K562 (cell line): ENCODE data around the gene NKAPL. TPM values are rescaled to one million over a fixed set of nuclear protein-coding genes. Genes with fewer than 3 reads are reported as not detected.

Experiments used
- ATAC-seq: fragments of 200-7000 bp; cut with Tn5 transposase; 3 replicates; pipeline ENCODE4 v1.9.1; 2020; ENCODE audit warnings: moderate library complexity
- BruUV-seq: library from RNA; stranded (reverse); fragments of 400-500 nt; replicated peaks from 2 replicates; lab custom pipeline; 2021; lab: Mats Ljungman, UMichigan
- CTCF ChIA-PET: fragments of 300-600 bp; formaldehyde crosslinking; extraction: SDS; loops from one replicate; lab custom pipeline; 2021; ENCODE audit warnings: low intra/inter-chr PET ratio; lab: Yijun Ruan, JAX
- POLR2A ChIA-PET: fragments of 300-600, 350-650 bp; sonication (Branson Sonifier 250); formaldehyde crosslinking; extraction: SDS; loops from one replicate; lab custom pipeline; 2021; ENCODE audit warnings: antibody characterized with exemption, inconsistent platforms; lab: Yijun Ruan, JAX
- DNase-seq, 4 experiments: peaks; one replicate each; pipeline versions ENCODE4 v3.0.0 to v3.0.0-alpha.2; 2011 to 2018; ENCODE audit warnings: low spot score in 3 of 4, mixed read lengths in 3 of 4; ENCODE audit errors: extremely low read depth in 1 of 4
- FAIRE-seq: peaks from 2 replicates; lab custom pipeline; 2011; peaks lifted over from hg19 to GRCh38; lab: Jason Lieb, UNC
- H2AFZ ChIP-seq: 2 replicates; pipeline ENCODE4 v1.6.0; 2011; ENCODE audit warnings: low read depth, low read length, control low read depth, inconsistent platforms
- H3K27ac ChIP-seq: fragments of 200-600 bp; 3 replicates; pipeline ENCODE4 v1.8.0; 2011; ENCODE audit warnings: low read depth, mild to moderate bottlenecking, control low read depth, inconsistent platforms, low read length, moderate library complexity, mixed read lengths; ENCODE audit errors: extremely low read depth
- H3K27me3 ChIP-seq, 2 experiments: fragments of 300-600 bp in 1 of 2; 2 replicates in 1 of 2; 3 replicates in 1 of 2; pipeline versions ENCODE4 v1.6.0 to v1.8.0; 2011; ENCODE audit warnings: inconsistent platforms in 2 of 2, low read length in 2 of 2, mild to moderate bottlenecking in 1 of 2, mixed read lengths in 1 of 2, moderate library complexity in 1 of 2; ENCODE audit not compliant: control insufficient read depth in 2 of 2, insufficient read depth in 2 of 2
- H3K36me3 ChIP-seq: fragments of 300-600 bp; 3 replicates; pipeline ENCODE4 v1.8.0; 2011; ENCODE audit warnings: mild to moderate bottlenecking, low read length, inconsistent platforms; ENCODE audit not compliant: control insufficient read depth, insufficient read depth
- H3K4me1 ChIP-seq, 2 experiments: fragments of 200-600 bp in 1 of 2; replicated peaks in 1 of 2; 2 replicates in 1 of 2; 3 replicates in 1 of 2; pipeline versions ENCODE4 v1.5.1 to v1.8.0; 2011; ENCODE audit warnings: inconsistent platforms in 2 of 2, low read length in 2 of 2, mild to moderate bottlenecking in 1 of 2, mixed read lengths in 1 of 2, moderate library complexity in 1 of 2; ENCODE audit not compliant: control insufficient read depth in 2 of 2, insufficient read depth in 2 of 2
- H3K4me2 ChIP-seq: 2 replicates; pipeline ENCODE4 v1.6.1; 2011; ENCODE audit warnings: low read length, control low read depth, inconsistent platforms, mixed read lengths; ENCODE audit not compliant: insufficient read depth
- H3K4me3 ChIP-seq: fragments of 200-600 bp; sonication (generic), shearing (Covaris generic); 2 replicates; pipeline ENCODE4 v1.5.1; 2016; ENCODE audit warnings: control low read depth, inconsistent platforms
- H3K79me2 ChIP-seq: fragments of 200-600 bp; 3 replicates; pipeline ENCODE4 v1.8.0; 2011; ENCODE audit warnings: low read length, inconsistent platforms; ENCODE audit not compliant: control insufficient read depth, insufficient read depth
- H3K9ac ChIP-seq, 2 experiments: 2 replicates each; pipeline versions ENCODE4 v1.6.0 to v1.6.1; 2011; ENCODE audit warnings: low read depth in 2 of 2, low read length in 2 of 2, control low read depth in 1 of 2, inconsistent platforms in 1 of 2, mild to moderate bottlenecking in 1 of 2, mixed read lengths in 1 of 2; ENCODE audit not compliant: insufficient read depth in 1 of 2
- H3K9me1 ChIP-seq: one replicate; pipeline ENCODE4 v1.6.0; 2011; ENCODE audit warnings: inconsistent platforms, mild to moderate bottlenecking, low read length, moderate library complexity; ENCODE audit not compliant: control insufficient read depth, insufficient read depth
- H3K9me3 ChIP-seq: replicated peaks from 2 replicates; pipeline ENCODE4 v1.5.1; 2011; ENCODE audit warnings: low read depth, low read length, inconsistent platforms; ENCODE audit not compliant: control insufficient read depth, insufficient read depth
- H4K20me1 ChIP-seq: replicated peaks from 2 replicates; pipeline ENCODE4 v1.6.1; 2011; ENCODE audit warnings: low read length, inconsistent platforms, mixed read lengths; ENCODE audit not compliant: control insufficient read depth, insufficient read depth
- ATF3 ChIP-seq, 2 experiments: fragments of 450-650 bp in 1 of 2; sonication (generic) in 1 of 2; formaldehyde crosslinking in 1 of 2; IDR thresholded peaks in 1 of 2; conservative IDR thresholded peaks in 1 of 2; 2 replicates each; pipeline versions ENCODE4 v1.6.1 to v1.8.1; 2016 to 2023; ENCODE audit warnings: mild to moderate bottlenecking in 2 of 2, moderate library complexity in 2 of 2, inconsistent platforms in 1 of 2, missing genetic modification reagents in 1 of 2
- ATF7 ChIP-seq: fragments of 450-650 bp; IDR thresholded peaks from 2 replicates; pipeline ENCODE4 v1.7.1; 2014; ENCODE audit warnings: mild to moderate bottlenecking, moderate library complexity
- CBX3 ChIP-seq, 2 experiments: IDR thresholded peaks; 1 replicate in 1 of 2; 2 replicates in 1 of 2; pipeline ENCODE4 v1.6.1; 2012; ENCODE audit warnings: inconsistent platforms in 2 of 2, low read length in 2 of 2, borderline replicate concordance in 1 of 2, control low read depth in 1 of 2
- DEAF1 ChIP-seq: fragments of 450-650 bp; formaldehyde crosslinking; IDR thresholded peaks from 2 replicates; pipeline ENCODE4 v1.4.0; 2020; ENCODE audit warnings: mild to moderate bottlenecking, moderate library complexity
- ELF2 ChIP-seq: fragments of 250-450 bp; sonication (Bioruptor Pico); IDR thresholded peaks from 2 replicates; pipeline ENCODE4 v1.5.0; 2021; ENCODE audit warnings: mild to moderate bottlenecking
- FOXA1 ChIP-seq: fragments of 450-650 bp; IDR thresholded peaks from 2 replicates; pipeline ENCODE4 v1.6.1; 2016; ENCODE audit warnings: mild to moderate bottlenecking, borderline replicate concordance
- HOXB6 ChIP-seq: fragments of 250-450 bp; sonication (Bioruptor Pico); IDR thresholded peaks from 2 replicates; pipeline ENCODE4 v1.5.1; 2022; ENCODE audit warnings: mild to moderate bottlenecking, borderline replicate concordance
- KLF1 ChIP-seq: fragments of 450-650 bp; IDR thresholded peaks from 2 replicates; pipeline ENCODE4 v1.6.1; 2016; ENCODE audit warnings: missing genetic modification characterization, missing compliant biosample characterization
- TRIM24 ChIP-seq, 2 experiments: fragments of 450-650 bp; IDR thresholded peaks; 2 replicates each; pipeline ENCODE4 v1.6.1; 2016
- TRIM28 ChIP-seq: fragments of 450-650 bp; IDR thresholded peaks from 2 replicates; pipeline ENCODE4 v1.6.1; 2017
- ZC3H4 ChIP-seq: sonication (generic); formaldehyde crosslinking; IDR thresholded peaks from 2 replicates; pipeline ENCODE4 v1.9.0; 2021; ENCODE audit warnings: missing genetic modification reagents, borderline replicate concordance
- ZEB2 ChIP-seq: fragments of 450-650 bp; IDR thresholded peaks from 2 replicates; pipeline ENCODE4 v1.6.1; 2016
- ZNF239 ChIP-seq: fragments of 250-450 bp; sonication (Bioruptor Pico); IDR thresholded peaks from 2 replicates; pipeline ENCODE4 v1.4.0; 2020; ENCODE audit warnings: mild to moderate bottlenecking
- ZNF445 ChIP-seq: fragments of 250-450 bp; sonication (Bioruptor Pico); IDR thresholded peaks from 2 replicates; pipeline ENCODE4 v1.4.0; 2020; ENCODE audit warnings: low read depth, mild to moderate bottlenecking, moderate library complexity
- WGBS: fragments of 100-300 bp; shearing (Covaris generic); methylation state at CpG from one replicate; pipeline ENCODE4 v1.1.6; 2016; ENCODE audit warnings: low coverage, mixed read lengths; ENCODE audit not compliant: insufficient coverage; ENCODE audit errors: missing lambda C conversion rate; 5-methylcytosine and 5-hydroxymethylcytosine counted together
- in situ Hi-C: fragments of 300-500 bp; cut with MboI; formaldehyde crosslinking; loops from 4 replicates; pipeline ENCODE4 v1.15.0; 2018; ENCODE audit warnings: inconsistent platforms, mixed read lengths
- intact Hi-C: fragments of 100-400 bp; cut with micrococcal nuclease; formaldehyde crosslinking; loops from 2 replicates; pipeline ENCODE4 v1.14.2; 2022
- polyA plus RNA-seq, 8 experiments: library from polyadenylated mRNA; depleted of rRNA in 4 of 8; stranded (reverse) in 5 of 8; unstranded in 3 of 8; fragments of >200 nt; fragmentation: Nextera tagmentation in 2 of 8; fragmentation: Illumina TruSeq in 1 of 8; extraction: Ambion mirVana in 2 of 8; extraction: Trizol in 1 of 8; gene quantifications; 2 replicates each; pipeline versions ENCODE4 v1.2.1 to v1.2.3, GENCODE V29; 2011 to 2014; ENCODE audit warnings: inconsistent platforms in 1 of 8, missing spikeins in 1 of 8
- total RNA-seq, 7 experiments: library from RNA; depleted of rRNA in 6 of 7; stranded (reverse); fragments of >200 nt in 6 of 7; fragmentation: Illumina TruSeq in 2 of 7; extraction: Trizol in 2 of 7; gene quantifications; 2 replicates each; pipeline versions ENCODE4 v1.2.1 to v1.2.3, GENCODE V29; 2011 to 2021; ENCODE audit warnings: low replicate concordance in 1 of 7
- TF ChIP-seq, protein P1 (sequence below): fragments of 250-450 bp; sonication (Bioruptor Pico); IDR thresholded peaks from 2 replicates; pipeline ENCODE4 v1.4.0; 2020; ENCODE audit warnings: mild to moderate bottlenecking, moderate library complexity, borderline replicate concordance
- TF ChIP-seq, protein P2 (sequence below): fragments of 450-650 bp; IDR thresholded peaks from 2 replicates; pipeline ENCODE4 v1.6.1; 2018; ENCODE audit warnings: mild to moderate bottlenecking, low read depth; ENCODE audit not compliant: partially characterized antibody

The NKAPL gene
- total and polyA plus RNA-seq, 9 of the 15 experiments (the other 6 are each of a cell fraction or from before 2014, with no cell fraction given): not detected

GRCh38 chr6:28232785-28233184 lies 26.3 kb upstream of the NKAPL start:
- Histone ChIP-seq H3K9me3 (no peaks in the 10 kb centered on the region), H3K27ac (no peak overlapping the region), H3K4me1 (peaks cover 0 to 4% of the 10 kb centered on the region in 2 experiments; a peak in 1 of 5 replicates), H3K9me1 (no peaks in the 10 kb centered on the region), H2AFZ (no peak overlapping the region), H3K79me2 (0 out of 3 replicates have a peak, but pooled peaks cover 1% of the 10 kb centered on the region), H3K36me3 (peaks cover 66% of the 10 kb centered on the region), H4K20me1 (no peaks in the 10 kb centered on the region), H3K9ac (no peak overlapping the region), H3K4me3 (no peak overlapping the region), H3K27me3 (no peaks in the 10 kb centered on the region), H3K4me2 (no peak overlapping the region)
- ChIA-PET CTCF (no interaction called here), POLR2A (interaction anchor here (0.6 to 2.0 kb wide), 7 partner anchors 12 to 110 kb away, joined by 3 to 10 read pairs (median 4); partner anchors contain the start of gene PGBD1)
- peak; percentile 29 for ATAC-seq
- no peak for FAIRE-seq
- WGBS: 97% methylated on average over 11 of the region's 11 CpGs
- no TSS peak for BruUV-seq
- intact Hi-C loops: no loop called here
- DNase-seq: no peak
- in situ Hi-C loops: no loop called here
- TF ChIP-seq TRIM24 (IDR thresholded peaks at IDR 0.05) (0 out of 4 replicates have a peak, but pooled peaks of 1 of the 2 experiments have one; percentile 21), ZC3H4 (no peak), CBX3 (IDR thresholded peaks at IDR 0.05; ENCODE audit: borderline replicate concordance in 1 of 2, low read length in 2 of 2) (peak in 1 of 2 experiments; percentile 38; a peak in 1 of 3 replicates), ZNF239 (CRISPR knock-in tag) (peak; percentile 14; the same call in 1 of the 2 replicates), ATF3 (IDR thresholded peaks at IDR 0.05) (no peak), ATF3 (CRISPR knock-in tag; conservative IDR thresholded peaks at IDR 0.05) (no peak), TRIM28 (peak; percentile 89; the same call in 1 of the 2 replicates), FOXA1 (no peak), KLF1 (tag) (no peak), ELF2 (CRISPR knock-in tag) (no peak), ATF7 (peak; percentile 19; the same call in 1 of the 2 replicates), ZNF445 (CRISPR knock-in tag) (peak; percentile 91), DEAF1 (0 out of 2 replicates have a peak, but pooled peaks have one; percentile 7), HOXB6 (no peak), ZEB2 (0 out of 2 replicates have a peak, but pooled peaks have one; percentile 19)
- TF ChIP-seq, protein P1, sequence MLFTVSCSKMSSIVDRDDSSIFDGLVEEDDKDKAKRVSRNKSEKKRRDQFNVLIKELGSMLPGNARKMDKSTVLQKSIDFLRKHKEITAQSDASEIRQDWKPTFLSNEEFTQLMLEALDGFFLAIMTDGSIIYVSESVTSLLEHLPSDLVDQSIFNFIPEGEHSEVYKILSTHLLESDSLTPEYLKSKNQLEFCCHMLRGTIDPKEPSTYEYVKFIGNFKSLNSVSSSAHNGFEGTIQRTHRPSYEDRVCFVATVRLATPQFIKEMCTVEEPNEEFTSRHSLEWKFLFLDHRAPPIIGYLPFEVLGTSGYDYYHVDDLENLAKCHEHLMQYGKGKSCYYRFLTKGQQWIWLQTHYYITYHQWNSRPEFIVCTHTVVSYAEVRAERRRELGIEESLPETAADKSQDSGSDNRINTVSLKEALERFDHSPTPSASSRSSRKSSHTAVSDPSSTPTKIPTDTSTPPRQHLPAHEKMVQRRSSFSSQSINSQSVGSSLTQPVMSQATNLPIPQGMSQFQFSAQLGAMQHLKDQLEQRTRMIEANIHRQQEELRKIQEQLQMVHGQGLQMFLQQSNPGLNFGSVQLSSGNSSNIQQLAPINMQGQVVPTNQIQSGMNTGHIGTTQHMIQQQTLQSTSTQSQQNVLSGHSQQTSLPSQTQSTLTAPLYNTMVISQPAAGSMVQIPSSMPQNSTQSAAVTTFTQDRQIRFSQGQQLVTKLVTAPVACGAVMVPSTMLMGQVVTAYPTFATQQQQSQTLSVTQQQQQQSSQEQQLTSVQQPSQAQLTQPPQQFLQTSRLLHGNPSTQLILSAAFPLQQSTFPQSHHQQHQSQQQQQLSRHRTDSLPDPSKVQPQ (CRISPR knock-in tag): no peak
- TF ChIP-seq, protein P2, sequence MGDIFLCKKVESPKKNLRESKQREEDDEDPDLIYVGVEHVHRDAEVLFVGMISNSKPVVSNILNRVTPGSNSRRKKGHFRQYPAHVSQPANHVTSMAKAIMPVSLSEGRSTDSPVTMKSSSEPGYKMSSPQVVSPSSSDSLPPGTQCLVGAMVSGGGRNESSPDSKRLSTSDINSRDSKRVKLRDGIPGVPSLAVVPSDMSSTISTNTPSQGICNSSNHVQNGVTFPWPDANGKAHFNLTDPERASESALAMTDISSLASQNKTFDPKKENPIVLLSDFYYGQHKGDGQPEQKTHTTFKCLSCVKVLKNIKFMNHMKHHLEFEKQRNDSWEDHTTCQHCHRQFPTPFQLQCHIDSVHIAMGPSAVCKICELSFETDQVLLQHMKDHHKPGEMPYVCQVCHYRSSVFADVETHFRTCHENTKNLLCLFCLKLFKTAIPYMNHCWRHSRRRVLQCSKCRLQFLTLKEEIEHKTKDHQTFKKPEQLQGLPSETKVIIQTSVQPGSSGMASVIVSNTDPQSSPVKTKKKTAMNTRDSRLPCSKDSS: peak; percentile 83
